ENCODE data around the gene AKAP8.
A peak's percentile ranks its signal among the peaks of the same experiment; 100 is the strongest.
"Not testable (repeated sequence)": the region's sequence is repeated elsewhere in the genome, so short reads cannot be mapped to it uniquely, and the experiment has no call there.

AKAP8 gene

GRCh38 chr19:15341328-15341727 lies 38.3 kb downstream of the AKAP8 start:
- not testable (repeated sequence) for DNase-seq (ENCODE audit: extremely low spot score, insufficient read length, low read depth); FAIRE-seq

GRCh38 chr19:15340086-15340485 lies 39.5 kb downstream of the AKAP8 start:
- DNase-seq (ENCODE audit: extremely low spot score, insufficient read length, low read depth) (no peak), FAIRE-seq (no peak)

- FAIRE-seq, result no peak
- DNase-seq (ENCODE audit: extremely low spot score, insufficient read length, low read depth), result no peak
Observed at GRCh38 chr19:15337202-15337601, 42.4 kb downstream of the AKAP8 start.

DNA sequence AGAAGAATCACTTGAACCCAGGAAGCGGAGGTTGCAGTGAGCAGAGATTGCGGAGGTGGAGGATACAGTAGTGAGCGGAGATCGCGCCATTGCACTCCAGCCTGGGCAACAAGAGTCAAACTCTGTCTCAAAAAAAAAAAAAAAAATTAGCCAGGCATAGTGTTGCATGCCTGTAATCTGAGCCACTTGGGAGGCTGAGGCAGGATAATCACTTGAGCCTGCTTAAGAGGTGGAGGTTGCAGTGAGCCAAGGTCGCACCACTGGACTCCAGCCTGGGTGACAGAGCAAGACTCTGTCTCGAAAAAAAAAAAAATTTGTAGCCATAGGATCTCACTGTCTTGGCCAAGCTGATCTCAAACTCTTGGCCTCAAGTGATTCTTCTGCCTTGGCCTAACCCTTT lies 43.6 kb downstream of the AKAP8 start:
- not testable (repeated sequence) for DNase-seq (ENCODE audit: extremely low spot score, insufficient read length, low read depth)

GRCh38 chr19:15332311-15332996 lies 47.1 kb downstream of the AKAP8 start, which contains the start of gene BRD4:
Gene BRD4, minus strand, starts transcription at chr19:15332539. Its CDS starts 59,440 bp downstream, at chr19:15273099.
- peak; percentile 62 for FAIRE-seq
- peak; percentile 65 for DNase-seq (ENCODE audit: extremely low spot score, insufficient read length, low read depth)

More for the DNA sequence above, 43.6 kb downstream of the AKAP8 start:
- FAIRE-seq, result not testable (repeated sequence)

GRCh38 chr19:15331419-15332310 lies 47.9 kb downstream of the AKAP8 start:
- no peak for DNase-seq (ENCODE audit: extremely low spot score, insufficient read length, low read depth)
- no peak for FAIRE-seq

DNA sequence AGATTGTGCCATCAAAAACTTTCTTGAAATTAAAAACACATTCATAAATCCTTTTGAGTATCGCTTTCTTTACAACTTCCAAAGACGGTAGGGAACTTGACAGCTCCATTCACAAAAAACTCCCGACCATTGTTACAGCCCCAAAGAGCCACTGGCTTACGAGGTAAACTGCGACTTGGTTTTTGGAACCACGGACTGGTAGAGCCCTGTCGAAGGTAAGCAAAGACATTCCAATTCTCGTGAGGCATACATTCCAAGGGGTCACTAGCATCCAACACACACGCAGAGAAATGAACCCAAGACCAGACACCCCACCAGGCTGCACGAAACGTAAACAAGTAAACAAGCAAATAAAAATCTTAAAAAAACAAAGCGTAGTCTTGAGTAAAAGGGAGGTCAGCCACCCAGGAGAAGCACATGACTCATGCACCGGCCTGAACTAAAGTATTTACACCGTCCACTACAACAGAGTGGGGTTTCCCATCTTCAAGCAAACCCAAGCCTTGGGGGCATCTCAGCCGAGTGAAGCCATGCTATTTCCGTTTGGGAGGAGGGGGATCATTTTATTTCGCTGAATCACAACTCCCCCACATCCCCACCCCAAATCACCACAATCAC lies 48.7 kb downstream of the AKAP8 start:
- FAIRE-seq (peak; percentile 33), DNase-seq (ENCODE audit: extremely low spot score, insufficient read length, low read depth) (no peak)

- no peak for FAIRE-seq
- DNase-seq (ENCODE audit: extremely low spot score, insufficient read length, low read depth), result no peak
Observed at GRCh38 chr19:15328312-15328711, 51.3 kb downstream of the AKAP8 start.

DNA sequence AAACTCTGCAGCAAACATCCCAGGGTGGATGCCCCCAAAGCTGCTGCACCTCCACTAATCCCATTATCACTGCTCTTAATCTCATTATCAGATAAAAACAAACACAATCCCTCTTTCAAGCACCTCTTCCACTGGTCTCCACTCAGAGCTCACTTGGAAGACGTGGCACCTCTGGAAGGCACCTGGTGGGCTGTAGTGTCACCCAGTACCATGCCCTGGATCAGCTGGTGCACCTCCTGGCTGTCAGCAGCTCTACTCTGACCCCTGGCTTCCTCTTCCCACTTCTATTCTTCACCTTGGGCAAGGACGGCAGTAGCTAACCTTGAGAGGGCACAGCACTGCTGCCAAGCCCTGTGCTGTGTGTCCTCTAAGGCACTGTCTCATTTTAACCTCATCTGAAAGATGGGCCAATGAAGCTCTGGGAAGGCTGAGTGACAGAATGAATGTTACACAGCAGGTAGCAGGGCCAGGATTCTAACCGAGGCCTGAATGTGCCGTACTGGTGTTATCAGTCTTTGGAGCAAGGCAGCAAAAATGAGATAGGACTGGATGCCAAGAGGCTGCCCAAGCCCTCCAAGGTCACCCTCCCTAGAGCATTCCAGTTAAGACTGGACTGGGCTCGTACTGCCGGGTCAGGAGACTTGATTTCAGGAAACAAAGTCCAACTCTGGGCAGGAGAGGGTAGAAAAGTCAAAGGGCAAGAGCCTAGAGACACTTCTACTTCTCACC lies 54.6 kb downstream of the AKAP8 start:
- no peak for DNase-seq (ENCODE audit: extremely low spot score, insufficient read length, low read depth)
- no peak for FAIRE-seq

- DNase-seq (ENCODE audit: extremely low spot score, insufficient read length, low read depth) (no peak), FAIRE-seq (no peak)
Observed at GRCh38 chr19:15323496-15324235, 55.9 kb downstream of the AKAP8 start.

- DNase-seq (ENCODE audit: extremely low spot score, insufficient read length, low read depth), result no peak
- FAIRE-seq, result no peak
Observed at GRCh38 chr19:15321739-15322138, 57.8 kb downstream of the AKAP8 start.

DNA sequence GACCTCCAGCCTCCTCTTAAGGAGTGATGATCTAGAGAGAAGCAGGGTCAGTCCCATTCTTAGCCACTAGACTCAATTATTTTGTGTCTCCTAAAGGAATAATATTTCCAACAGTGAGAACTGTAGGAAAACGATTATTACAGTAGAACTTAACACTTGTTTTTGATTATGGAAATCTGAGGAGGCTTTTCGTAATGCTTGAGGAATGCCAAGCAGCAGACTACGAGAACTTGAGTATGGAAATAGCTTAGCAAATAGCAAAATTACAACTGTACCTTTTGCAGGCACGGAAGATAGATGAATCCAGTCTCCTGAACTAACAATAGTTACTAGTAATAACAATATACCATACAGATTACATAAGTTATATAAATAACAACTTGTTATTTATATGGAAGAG lies 59.5 kb downstream of the AKAP8 start:
- DNase-seq (ENCODE audit: extremely low spot score, insufficient read length, low read depth) (no peak), FAIRE-seq (no peak)

- no peak for DNase-seq (ENCODE audit: extremely low spot score, insufficient read length, low read depth)
Observed at GRCh38 chr19:15318241-15318691, 61.3 kb downstream of the AKAP8 start.

GRCh38 chr19:15317392-15318071 lies 62.1 kb downstream of the AKAP8 start:
- FAIRE-seq, result no peak
- DNase-seq (ENCODE audit: extremely low spot score, insufficient read length, low read depth), result no peak

More at GRCh38 chr19:15318241-15318691, 61.3 kb downstream of the AKAP8 start:
- peak; percentile 56 for FAIRE-seq

- no peak for DNase-seq (ENCODE audit: extremely low spot score, insufficient read length, low read depth)
- FAIRE-seq, result peak; percentile 76
Observed at GRCh38 chr19:15316498-15316897, 63.1 kb downstream of the AKAP8 start.

DNA sequence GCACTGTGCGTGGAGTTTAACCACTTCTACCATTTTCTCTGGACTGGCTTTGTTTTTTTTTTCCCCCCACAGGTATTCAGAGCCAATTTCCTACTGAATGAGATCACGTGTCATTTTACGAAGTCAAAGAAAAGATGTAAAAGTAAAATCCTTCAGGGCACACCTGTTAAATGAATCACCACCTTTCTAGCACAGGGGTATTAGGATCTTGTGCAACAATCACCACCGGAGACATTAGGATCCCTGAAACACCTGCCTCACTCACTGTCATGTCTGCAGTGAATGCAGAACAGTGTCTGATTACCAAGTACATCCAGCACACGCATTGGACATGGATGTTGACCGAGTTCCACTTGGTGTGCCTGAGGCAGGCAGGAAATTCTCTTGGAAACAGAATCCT lies 64.5 kb downstream of the AKAP8 start:
- FAIRE-seq, result no peak
- no peak for DNase-seq (ENCODE audit: extremely low spot score, insufficient read length, low read depth)

DNA sequence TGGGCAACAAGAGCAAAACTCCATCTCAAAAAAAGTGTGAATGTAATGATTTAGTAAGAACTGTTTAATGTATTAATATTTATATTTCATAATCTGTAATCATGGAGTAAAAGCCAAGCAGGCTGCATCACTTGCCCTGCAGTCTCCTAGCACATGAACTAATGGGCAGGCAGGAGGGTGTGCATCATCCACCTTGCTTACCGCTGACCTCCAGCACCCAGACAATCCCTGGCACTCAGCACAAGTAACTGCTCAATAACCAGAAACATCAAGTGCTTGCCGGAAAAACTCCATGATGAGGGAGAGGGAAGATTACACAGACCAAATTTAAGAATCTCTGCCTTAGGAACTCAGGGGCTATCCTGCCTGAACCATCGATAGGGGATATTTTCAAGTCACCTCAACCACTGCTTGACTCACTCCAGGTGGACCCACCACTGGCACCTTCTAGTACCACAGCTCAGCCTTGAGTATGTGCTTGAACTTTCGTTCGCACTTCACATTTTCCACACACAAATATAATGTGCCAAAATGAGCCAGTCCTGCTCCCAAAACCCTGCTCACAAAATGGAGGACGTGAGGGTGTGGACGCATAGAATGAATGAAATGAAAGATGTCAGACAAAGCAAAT lies 65.8 kb downstream of the AKAP8 start:
- no peak for DNase-seq (ENCODE audit: extremely low spot score, insufficient read length, low read depth)
- no peak for FAIRE-seq

GRCh38 chr19:15307169-15307568 lies 72.4 kb downstream of the AKAP8 start:
- no peak for FAIRE-seq
- no peak for DNase-seq (ENCODE audit: extremely low spot score, insufficient read length, low read depth)
